Measurements from ENCODE around the gene CZIB.
"Not testable (repeated sequence)": the region's sequence is repeated elsewhere in the genome, so short reads cannot be mapped to it uniquely, and the experiment has no call there.

CZIB gene

GRCh38 chr1:53207726-53208125 lies 12.7 kb downstream of the CZIB start:
- peaks cover 74% of the 10 kb centered on the region for H3K36me3 Mint-ChIP-seq (ENCODE audit: low read depth)
- H3K9me3 Mint-ChIP-seq: peaks cover 11% of the 10 kb centered on the region
- no peaks in the 10 kb centered on the region for H3K27me3 Mint-ChIP-seq
- H3K4me1 Mint-ChIP-seq (ENCODE audit: low read depth): no peaks in the 10 kb centered on the region
- no peak overlapping the region for H3K4me3 Mint-ChIP-seq
- no peak overlapping the region for H3K27ac Mint-ChIP-seq

GRCh38 chr1:53206735-53207379 lies 13.6 kb downstream of the CZIB start:
- Mint-ChIP-seq H3K27ac (no peak overlapping the region), H3K4me3 (no peak overlapping the region), H3K36me3 (ENCODE audit: low read depth) (peaks cover 77% of the 10 kb centered on the region), H3K9me3 (peaks cover 11% of the 10 kb centered on the region), H3K4me1 (ENCODE audit: low read depth) (no peaks in the 10 kb centered on the region), H3K27me3 (no peaks in the 10 kb centered on the region)

- not testable (repeated sequence) for H3K4me1 Mint-ChIP-seq (ENCODE audit: low read depth); H3K4me3 Mint-ChIP-seq; H3K27ac Mint-ChIP-seq; H3K27me3 Mint-ChIP-seq
- Mint-ChIP-seq H3K36me3 (ENCODE audit: low read depth) (peaks cover 77% of the 10 kb centered on the region), H3K9me3 (peaks cover 11% of the 10 kb centered on the region)
These were observed 14.2 kb downstream of the CZIB start for GRCh38 chr1:53206083-53206685.

GRCh38 chr1:53205496-53205895 lies 14.9 kb downstream of the CZIB start:
- H3K4me3 Mint-ChIP-seq; H3K27me3 Mint-ChIP-seq; H3K27ac Mint-ChIP-seq; H3K4me1 Mint-ChIP-seq (ENCODE audit: low read depth): not testable (repeated sequence)
- peaks cover 11% of the 10 kb centered on the region for H3K9me3 Mint-ChIP-seq
- peaks cover 78% of the 10 kb centered on the region for H3K36me3 Mint-ChIP-seq (ENCODE audit: low read depth)

- Mint-ChIP-seq H3K4me3 (no peak overlapping the region), H3K27ac (no peak overlapping the region), H3K27me3 (no peaks in the 10 kb centered on the region), H3K36me3 (ENCODE audit: low read depth) (peaks cover 65% of the 10 kb centered on the region), H3K9me3 (peaks cover 11% of the 10 kb centered on the region), H3K4me1 (ENCODE audit: low read depth) (peaks cover 12% of the 10 kb centered on the region)
These were observed 17.0 kb downstream of the CZIB start for GRCh38 chr1:53203466-53203865.

- Mint-ChIP-seq H3K36me3 (ENCODE audit: low read depth) (peaks cover 32% of the 10 kb centered on the region), H3K9me3 (no peaks in the 10 kb centered on the region), H3K27me3 (no peaks in the 10 kb centered on the region), H3K27ac (peak overlapping the region; percentile 99), H3K4me1 (ENCODE audit: low read depth) (peaks cover 37% of the 10 kb centered on the region), H3K4me3 (peak overlapping the region; percentile 96)
These were observed 22.2 kb downstream of the CZIB start for GRCh38 chr1:53198241-53198651.

GRCh38 chr1:53197291-53198200 lies 22.9 kb downstream of the CZIB start:
- Mint-ChIP-seq H3K9me3 (no peaks in the 10 kb centered on the region), H3K36me3 (ENCODE audit: low read depth) (peaks cover 25% of the 10 kb centered on the region), H3K4me3 (peak overlapping the region; percentile 96), H3K4me1 (ENCODE audit: low read depth) (peaks cover 37% of the 10 kb centered on the region), H3K27ac (peak overlapping the region; percentile 99), H3K27me3 (no peaks in the 10 kb centered on the region)

- H3K9me3 Mint-ChIP-seq: no peaks in the 10 kb centered on the region
- peak within 1 kb of the TSS; percentile 99 for H3K27ac Mint-ChIP-seq
- peaks cover 18% of the 10 kb centered on the region for H3K36me3 Mint-ChIP-seq (ENCODE audit: low read depth)
- no peaks in the 10 kb centered on the region for H3K27me3 Mint-ChIP-seq
- peaks cover 37% of the 10 kb centered on the region for H3K4me1 Mint-ChIP-seq (ENCODE audit: low read depth)
- H3K4me3 Mint-ChIP-seq: peak within 1 kb of the TSS; percentile 96
These were observed 23.7 kb downstream of the CZIB start, which contains the start of gene CPT2 for GRCh38 chr1:53196485-53197290. Gene CPT2, plus strand, starts transcription at chr1:53196824. Its CDS starts 120 bp downstream, at chr1:53196944.

- peaks cover 15% of the 10 kb centered on the region for H3K36me3 Mint-ChIP-seq (ENCODE audit: low read depth)
- H3K4me3 Mint-ChIP-seq: peak overlapping the region; percentile 96
These were observed 24.4 kb downstream of the CZIB start for GRCh38 chr1:53196017-53196484.

GRCh38 chr1:53195246-53196016 lies 25.0 kb downstream of the CZIB start:
- Mint-ChIP-seq H3K4me3 (peak overlapping the region; percentile 96), H3K27me3 (no peaks in the 10 kb centered on the region), H3K4me1 (ENCODE audit: low read depth) (peaks cover 37% of the 10 kb centered on the region), H3K9me3 (no peaks in the 10 kb centered on the region), H3K27ac (no peak overlapping the region), H3K36me3 (ENCODE audit: low read depth) (peaks cover 13% of the 10 kb centered on the region)

More at GRCh38 chr1:53196017-53196484, 24.4 kb downstream of the CZIB start:
- Mint-ChIP-seq H3K9me3 (no peaks in the 10 kb centered on the region), H3K27ac (peak overlapping the region; percentile 85), H3K4me1 (ENCODE audit: low read depth) (peaks cover 37% of the 10 kb centered on the region), H3K27me3 (no peaks in the 10 kb centered on the region)

GRCh38 chr1:53190210-53190611 lies 30.2 kb downstream of the CZIB start:
- no peak overlapping the region for H3K27ac Mint-ChIP-seq
- H3K36me3 Mint-ChIP-seq (ENCODE audit: low read depth): no peaks in the 10 kb centered on the region
- no peak overlapping the region for H3K4me3 Mint-ChIP-seq
- no peaks in the 10 kb centered on the region for H3K4me1 Mint-ChIP-seq (ENCODE audit: low read depth)
- no peaks in the 10 kb centered on the region for H3K9me3 Mint-ChIP-seq
- peaks cover 5% of the 10 kb centered on the region for H3K27me3 Mint-ChIP-seq

GRCh38 chr1:53189061-53189460 lies 31.4 kb downstream of the CZIB start:
- no peaks in the 10 kb centered on the region for H3K4me1 Mint-ChIP-seq (ENCODE audit: low read depth)
- H3K9me3 Mint-ChIP-seq: no peaks in the 10 kb centered on the region
- no peak overlapping the region for H3K4me3 Mint-ChIP-seq
- H3K27me3 Mint-ChIP-seq: peaks cover 5% of the 10 kb centered on the region
- H3K27ac Mint-ChIP-seq: no peak overlapping the region
- H3K36me3 Mint-ChIP-seq (ENCODE audit: low read depth): no peaks in the 10 kb centered on the region

- H3K27ac Mint-ChIP-seq: no peak overlapping the region
- H3K9me3 Mint-ChIP-seq: no peaks in the 10 kb centered on the region
- H3K36me3 Mint-ChIP-seq (ENCODE audit: low read depth): no peaks in the 10 kb centered on the region
These were observed 32.3 kb downstream of the CZIB start for GRCh38 chr1:53188099-53188498.

GRCh38 chr1:53187401-53187800 lies 33.0 kb downstream of the CZIB start:
- no peak overlapping the region for H3K27ac Mint-ChIP-seq
- no peaks in the 10 kb centered on the region for H3K4me1 Mint-ChIP-seq (ENCODE audit: low read depth)
- no peaks in the 10 kb centered on the region for H3K9me3 Mint-ChIP-seq
- H3K4me3 Mint-ChIP-seq: no peak overlapping the region
- no peaks in the 10 kb centered on the region for H3K36me3 Mint-ChIP-seq (ENCODE audit: low read depth)
- peaks cover 5% of the 10 kb centered on the region for H3K27me3 Mint-ChIP-seq

More at GRCh38 chr1:53188099-53188498, 32.3 kb downstream of the CZIB start:
- no peaks in the 10 kb centered on the region for H3K4me1 Mint-ChIP-seq (ENCODE audit: low read depth)
- H3K4me3 Mint-ChIP-seq: no peak overlapping the region
- H3K27me3 Mint-ChIP-seq: peaks cover 5% of the 10 kb centered on the region
